IMR-90 (cell line): ENCODE measurements around the gene MDP1. TPM values are rescaled to one million over a fixed set of nuclear protein-coding genes. Genes with fewer than 3 reads are reported as not detected.

Experiments used
- ATAC-seq: fragments of 200-7000 bp; cut with Tn5 transposase; 2 replicates; pipeline ENCODE4 v1.9.1; 2020; ENCODE audit warnings: low read depth, mild to moderate bottlenecking, moderate library complexity
- BruUV-seq: library from RNA; stranded (reverse); fragments of 400-500 nt; replicated peaks from 2 replicates; lab custom pipeline; 2021; lab: Mats Ljungman, UMichigan
- CTCF ChIA-PET: fragments of 300-600 bp; formaldehyde crosslinking; extraction: SDS; loops from one replicate; lab custom pipeline; 2021; ENCODE audit warnings: antibody characterized with exemption; lab: Yijun Ruan, JAX
- POLR2A ChIA-PET: fragments of 300-600 bp; sonication (Branson Sonifier 250); formaldehyde crosslinking; loops from one replicate; lab custom pipeline; 2022; ENCODE audit warnings: antibody characterized with exemption; ENCODE audit not compliant: unreplicated experiment; lab: Charles Lee
- DNase-seq: peaks from one replicate; pipeline ENCODE4 v3.0.0; 2013
- H2AFZ ChIP-seq: replicated peaks from 2 replicates; pipeline ENCODE3; 2013; ENCODE audit warnings: low read length, mild to moderate bottlenecking; ENCODE audit not compliant: poor library complexity
- H2AK5ac ChIP-seq: 2 replicates; pipeline ENCODE4 v1.6.1; 2013; ENCODE audit warnings: low read depth, low read length, inconsistent platforms
- H2AK9ac ChIP-seq: replicated peaks from 2 replicates; pipeline ENCODE3; 2013; ENCODE audit warnings: mild to moderate bottlenecking, low read depth, low read length, moderate library complexity; ENCODE audit not compliant: poor library complexity
- H2BK120ac ChIP-seq: 2 replicates; pipeline ENCODE4 v1.6.1; 2013; ENCODE audit warnings: low read depth, low read length, inconsistent platforms
- H2BK15ac ChIP-seq: 3 replicates; pipeline ENCODE4 v1.6.1; 2013; ENCODE audit warnings: low read depth, low read length, inconsistent platforms
- H2BK20ac ChIP-seq: 2 replicates; pipeline ENCODE4 v1.6.1; 2013; ENCODE audit warnings: low read depth, mild to moderate bottlenecking, inconsistent platforms, low read length, moderate library complexity
- H2BK5ac ChIP-seq: 2 replicates; pipeline ENCODE4 v1.6.1; 2013; ENCODE audit warnings: mild to moderate bottlenecking, low read depth, low read length, inconsistent platforms; ENCODE audit not compliant: poor library complexity, severe bottlenecking
- H3K14ac ChIP-seq: replicated peaks from 2 replicates; pipeline ENCODE4 v1.6.1; 2013; ENCODE audit warnings: low read depth, low read length, inconsistent platforms
- H3K18ac ChIP-seq: 2 replicates; pipeline ENCODE4 v1.6.1; 2013; ENCODE audit warnings: low read depth, low read length, control low read depth
- H3K23ac ChIP-seq: 2 replicates; pipeline ENCODE4 v1.6.1; 2013; ENCODE audit warnings: low read depth, low read length, inconsistent platforms
- H3K27ac ChIP-seq: 2 replicates; pipeline ENCODE4 v1.5.1; 2013; ENCODE audit warnings: mild to moderate bottlenecking, control low read depth, low read length; ENCODE audit not compliant: insufficient read depth
- H3K27me3 ChIP-seq: 2 replicates; pipeline ENCODE4 v1.6.1; 2013; ENCODE audit warnings: low read length; ENCODE audit not compliant: control insufficient read depth, insufficient read depth
- H3K36me3 ChIP-seq: 2 replicates; pipeline ENCODE4 v1.6.1; 2013; ENCODE audit warnings: low read length, mixed read lengths; ENCODE audit not compliant: control insufficient read depth, insufficient read depth
- H3K4ac ChIP-seq: 2 replicates; pipeline ENCODE4 v1.6.1; 2013; ENCODE audit warnings: low read depth, low read length, inconsistent platforms
- H3K4me1 ChIP-seq: 2 replicates; pipeline ENCODE4 v1.6.1; 2013; ENCODE audit warnings: low read length, mixed read lengths; ENCODE audit not compliant: control insufficient read depth, insufficient read depth
- H3K4me2 ChIP-seq: 2 replicates; pipeline ENCODE4 v1.6.1; 2013; ENCODE audit warnings: low read depth, mild to moderate bottlenecking, control low read depth, low read length, moderate library complexity
- H3K4me3 ChIP-seq: 2 replicates; pipeline ENCODE4 v1.5.1; 2013; ENCODE audit warnings: low read depth, mild to moderate bottlenecking, control low read depth, low read length, moderate library complexity; ENCODE audit not compliant: insufficient read depth
- H3K56ac ChIP-seq: 2 replicates; pipeline ENCODE4 v1.6.1; 2013; ENCODE audit warnings: low read length, inconsistent platforms; ENCODE audit not compliant: insufficient read depth; ENCODE audit errors: extremely low read depth
- H3K79me1 ChIP-seq, 2 experiments: 2 replicates each; pipeline ENCODE4 v1.6.1; 2013; ENCODE audit warnings: low read length in 2 of 2, inconsistent platforms in 1 of 2, low read depth in 1 of 2
- H3K9ac ChIP-seq: 2 replicates; pipeline ENCODE4 v1.6.1; 2013; ENCODE audit warnings: low read depth, low read length, control low read depth
- H3K9me1 ChIP-seq: 2 replicates; pipeline ENCODE4 v1.6.1; 2013; ENCODE audit warnings: low read length, inconsistent platforms; ENCODE audit not compliant: insufficient read depth
- H3K9me3 ChIP-seq: 2 replicates; pipeline ENCODE4 v1.6.1; 2013; ENCODE audit warnings: low read length; ENCODE audit not compliant: control insufficient read depth, insufficient read depth
- H4K20me1 ChIP-seq: 2 replicates; pipeline ENCODE4 v1.6.1; 2013; ENCODE audit warnings: low read length, inconsistent platforms; ENCODE audit not compliant: insufficient read depth
- H4K5ac ChIP-seq: 2 replicates; pipeline ENCODE4 v1.6.1; 2013; ENCODE audit warnings: mild to moderate bottlenecking, low read depth, low read length, control low read depth
- H4K8ac ChIP-seq, 2 experiments: 2 replicates each; pipeline ENCODE4 v1.6.1; 2013; ENCODE audit warnings: low read depth in 2 of 2, low read length in 2 of 2, control low read depth in 1 of 2, inconsistent platforms in 1 of 2
- H4K91ac ChIP-seq: 2 replicates; pipeline ENCODE4 v1.6.1; 2013; ENCODE audit warnings: low read depth, low read length, inconsistent platforms; ENCODE audit not compliant: insufficient read depth
- CEBPB ChIP-seq: IDR thresholded peaks from 2 replicates; pipeline ENCODE4 v1.6.1; 2012; ENCODE audit warnings: low read depth, low read length, improper control_type of control experiment
- CHD1 ChIP-seq: IDR thresholded peaks from 2 replicates; pipeline ENCODE4 v1.6.1; 2012; ENCODE audit warnings: low read depth, low read length, improper control_type of control experiment
- ELK1 ChIP-seq: fragments of 150-350 bp; IDR thresholded peaks from 2 replicates; pipeline ENCODE4 v1.6.1; 2016; ENCODE audit warnings: low read depth, mild to moderate bottlenecking, low read length, moderate library complexity, borderline replicate concordance
- MAFK ChIP-seq: IDR thresholded peaks from 2 replicates; pipeline ENCODE4 v1.6.1; 2012; ENCODE audit warnings: low read depth, low read length, improper control_type of control experiment
- POLR2A ChIP-seq: IDR thresholded peaks from 2 replicates; pipeline ENCODE4 v1.6.1; 2012; ENCODE audit warnings: mild to moderate bottlenecking, low read depth, low read length
- RAD21 ChIP-seq: IDR thresholded peaks from 2 replicates; pipeline ENCODE4 v1.6.1; 2012; ENCODE audit warnings: low read length, improper control_type of control experiment
- RFX5 ChIP-seq: IDR thresholded peaks from 2 replicates; pipeline ENCODE4 v1.8.0; 2012; ENCODE audit warnings: low read depth, mild to moderate bottlenecking, low read length, moderate library complexity
- SMC3 ChIP-seq: fragments of 150-350 bp; IDR thresholded peaks from 2 replicates; pipeline ENCODE4 v1.6.1; 2016; ENCODE audit warnings: low read depth, mild to moderate bottlenecking, antibody characterized with exemption, low read length, moderate library complexity
- USF2 ChIP-seq: fragments of 150-350 bp; IDR thresholded peaks from 2 replicates; pipeline ENCODE4 v1.6.1; 2017; ENCODE audit warnings: mild to moderate bottlenecking, antibody characterized with exemption, low read length, low read depth
- WGBS, 2 experiments: methylation state at CpG; one replicate each; pipeline versions ENCODE4 v1.1.5 to v1.1.7; 2013; ENCODE audit warnings: missing lambda C conversion rate in 2 of 2; ENCODE audit not compliant: insufficient read length in 1 of 2; ENCODE audit errors: extremely low coverage in 2 of 2; 5-methylcytosine and 5-hydroxymethylcytosine counted together
- dilution Hi-C: fragments of 300-500 bp; cut with HindIII; formaldehyde crosslinking; loops from one replicate; pipeline ENCODE4 v1.14.3; 2018; ENCODE audit warnings: low sequenced_read_pairs; ENCODE audit not compliant: unreplicated experiment
- in situ Hi-C: fragments of 300-500 bp; cut with MboI; formaldehyde crosslinking; loops from 3 replicates; pipeline ENCODE4 v1.14.3; 2019; ENCODE audit warnings: low sequenced_read_pairs, inconsistent platforms, mixed read lengths
- intact Hi-C: fragments of 100-400 bp; cut with micrococcal nuclease; formaldehyde crosslinking; loops from 2 replicates; pipeline ENCODE4 v1.10.0; 2022
- polyA plus RNA-seq, 3 experiments: library from polyadenylated mRNA; depleted of rRNA; stranded (reverse); fragments of >200 nt; gene quantifications; 2 replicates each; pipeline ENCODE4 v1.2.3, GENCODE V29; 2012; ENCODE audit warnings: low replicate concordance in 1 of 3
- total RNA-seq: library from RNA; depleted of rRNA; stranded (reverse); fragments of >200 nt; gene quantifications from 2 replicates; pipeline ENCODE4 v1.2.3, GENCODE V29; 2012

The MDP1 gene
- total and polyA plus RNA-seq, 2 of the 4 experiments (the other 2 are of a cell fraction), result 15.1 to 17.8 TPM

DNA sequence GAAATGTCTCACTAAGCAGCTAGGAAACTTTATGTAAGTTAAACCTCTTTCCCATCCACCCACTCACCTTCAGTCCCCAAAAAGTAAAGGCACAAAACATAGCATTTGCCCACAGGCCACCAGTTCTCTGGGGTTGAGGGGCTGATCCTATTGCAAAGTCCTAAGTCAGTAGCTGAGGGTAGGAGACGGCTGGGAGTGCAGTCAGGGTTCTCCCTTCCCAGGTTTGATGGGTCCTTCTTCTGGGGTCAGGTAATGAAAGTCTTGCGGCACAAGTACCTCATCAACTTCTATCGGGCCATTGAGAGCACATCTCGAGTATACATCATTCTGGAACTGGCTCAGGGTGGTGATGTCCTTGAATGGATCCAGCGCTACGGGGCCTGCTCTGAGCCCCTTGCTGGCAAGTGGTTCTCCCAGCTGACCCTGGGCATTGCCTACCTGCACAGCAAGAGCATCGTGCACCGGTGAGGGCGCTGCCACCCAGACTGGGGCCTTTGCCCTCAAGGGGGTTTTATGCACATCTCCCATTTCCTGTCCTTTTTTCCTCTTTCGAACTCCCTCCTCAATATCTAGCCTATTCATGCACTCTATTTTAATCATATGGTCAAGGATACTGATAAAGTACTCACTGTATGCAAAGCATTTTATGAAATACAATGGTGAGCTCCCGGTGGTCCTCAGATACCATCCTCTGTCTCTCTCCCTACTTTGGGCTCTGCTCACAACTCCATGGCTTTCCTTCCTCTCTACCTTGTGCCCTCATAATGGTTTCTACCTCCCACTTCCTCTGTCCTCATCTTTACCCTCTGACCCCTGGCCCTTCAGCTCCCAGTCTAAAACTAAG is 9.4 kb downstream of the MDP1 start:
- Histone ChIP-seq H2AK5ac (no peak overlapping the region), H3K18ac (no peak overlapping the region), H3K23ac (no peak overlapping the region), H4K91ac (no peak overlapping the region), H3K79me1 (peaks cover 10 to 46% of the 10 kb centered on the region in 2 experiments), H4K20me1 (no peaks in the 10 kb centered on the region; the same call in 1 of the 2 replicates), H2AK9ac (no peak overlapping the region), H3K4me1 (no peaks in the 10 kb centered on the region), H3K9me3 (no peaks in the 10 kb centered on the region), H3K56ac (no peak overlapping the region), H3K36me3 (peaks cover 53% of the 10 kb centered on the region), H2BK120ac (no peak overlapping the region), H3K27me3 (no peaks in the 10 kb centered on the region), H2BK15ac (no peak overlapping the region), H2BK20ac (no peak overlapping the region), H3K27ac (no peak overlapping the region), H3K4me3 (no peak overlapping the region), H4K5ac (no peak overlapping the region), H3K4ac (no peak overlapping the region), H2AFZ (no peak overlapping the region), H4K8ac (no peak overlapping the region), H2BK5ac (no peak overlapping the region), H3K9me1 (peaks cover 9% of the 10 kb centered on the region; the same call in 1 of the 2 replicates), H3K14ac (no peak overlapping the region), H3K4me2 (no peak overlapping the region), H3K9ac (no peak overlapping the region)
- DNase-seq (no peak), ATAC-seq (no peak)
- in situ Hi-C loops, result no loop called here
- BruUV-seq, result no TSS peak
- ChIA-PET POLR2A (no interaction called here), CTCF (no interaction called here)
- dilution Hi-C loops, result no loop called here
- intact Hi-C loops, result no loop called here
- no peak for TF ChIP-seq MAFK
- TF ChIP-seq RAD21, result no peak
- TF ChIP-seq RFX5, result no peak
- TF ChIP-seq POLR2A, result no peak
- TF ChIP-seq CEBPB, result no peak
- TF ChIP-seq SMC3, result no peak
- no peak for TF ChIP-seq USF2
- no peak for TF ChIP-seq CHD1
- TF ChIP-seq ELK1, result no peak
- 94% methylated on average over 7 of the region's 11 CpGs; no CpG with 5 or more reads in 1 of the 2 experiments for WGBS, 2 experiments
